ENCODE data around the gene COA7.
"Not testable (repeated sequence)": the region's sequence is repeated elsewhere in the genome, so short reads cannot be mapped to it uniquely, and the experiment has no call there.

The COA7 gene

GRCh38 chr1:52693843-52694242, 4.3 kb downstream of the COA7 start:
- Histone ChIP-seq H3K36me3 (peaks cover 48% of the 10 kb centered on the region), H3K4me3 (ENCODE audit: low read depth, low read length) (no peak overlapping the region), H3K27me3 (ENCODE audit: insufficient read depth, low read depth, severe bottlenecking) (no peaks in the 10 kb centered on the region), H3K27ac (no peak overlapping the region), H3K9me3 (ENCODE audit: severe bottlenecking) (no peaks in the 10 kb centered on the region)
- no peak for TF ChIP-seq CTCF (IDR thresholded peaks at IDR 0.05; ENCODE audit: low read depth, low read length)
- DNase-seq: no peak

- H3K27ac ChIP-seq; H3K27me3 ChIP-seq (ENCODE audit: insufficient read depth, low read depth, severe bottlenecking); H3K4me3 ChIP-seq (ENCODE audit: low read depth, low read length); DNase-seq; H3K9me3 ChIP-seq (ENCODE audit: severe bottlenecking): not testable (repeated sequence)
- peaks cover 52% of the 10 kb centered on the region for H3K36me3 ChIP-seq
Measured at GRCh38 chr1:52693351-52693750, 4.8 kb downstream of the COA7 start.

- no peaks in the 10 kb centered on the region for H3K27me3 ChIP-seq (ENCODE audit: insufficient read depth, low read depth, severe bottlenecking)
- no peak overlapping the region for H3K4me3 ChIP-seq (ENCODE audit: low read depth, low read length)
- H3K27ac ChIP-seq: no peak overlapping the region
- H3K9me3 ChIP-seq (ENCODE audit: severe bottlenecking): no peaks in the 10 kb centered on the region
- DNase-seq: no peak
- H3K36me3 ChIP-seq: peaks cover 58% of the 10 kb centered on the region
- TF ChIP-seq CTCF (IDR thresholded peaks at IDR 0.05; ENCODE audit: low read depth, low read length): no peak
Measured at GRCh38 chr1:52692697-52693096, 5.5 kb downstream of the COA7 start.

GRCh38 chr1:52691821-52692220, 6.3 kb downstream of the COA7 start:
- DNase-seq: no peak
- Histone ChIP-seq H3K27me3 (ENCODE audit: insufficient read depth, low read depth, severe bottlenecking) (no peaks in the 10 kb centered on the region), H3K27ac (no peak overlapping the region), H3K4me3 (ENCODE audit: low read depth, low read length) (no peak overlapping the region), H3K36me3 (peaks cover 62% of the 10 kb centered on the region), H3K9me3 (ENCODE audit: severe bottlenecking) (no peaks in the 10 kb centered on the region)
- no peak for TF ChIP-seq CTCF (IDR thresholded peaks at IDR 0.05; ENCODE audit: low read depth, low read length)

GRCh38 chr1:52686830-52687229, 11.3 kb downstream of the COA7 start:
- Histone ChIP-seq H3K9me3 (ENCODE audit: severe bottlenecking) (no peaks in the 10 kb centered on the region), H3K27me3 (ENCODE audit: insufficient read depth, low read depth, severe bottlenecking) (no peaks in the 10 kb centered on the region), H3K36me3 (peaks cover 64% of the 10 kb centered on the region), H3K4me3 (ENCODE audit: low read depth, low read length) (no peak overlapping the region), H3K27ac (no peak overlapping the region)
- TF ChIP-seq CTCF (IDR thresholded peaks at IDR 0.05; ENCODE audit: low read depth, low read length): no peak
- no peak for DNase-seq

- Histone ChIP-seq H3K36me3 (peaks cover 61% of the 10 kb centered on the region), H3K27ac (peak overlapping the region; percentile 36; the same call in 1 of the 2 replicates)
- peak; percentile 66 for DNase-seq
- H3K27me3 ChIP-seq (ENCODE audit: insufficient read depth, low read depth, severe bottlenecking); H3K4me3 ChIP-seq (ENCODE audit: low read depth, low read length); H3K9me3 ChIP-seq (ENCODE audit: severe bottlenecking): not testable (repeated sequence)
- TF ChIP-seq CTCF (IDR thresholded peaks at IDR 0.05; ENCODE audit: low read depth, low read length): peak; percentile 65
Measured at GRCh38 chr1:52686261-52686751, 11.8 kb downstream of the COA7 start.
